GM21390 (cell line): ENCODE data around the gene INF2.
"Not testable (repeated sequence)": the region's sequence is repeated elsewhere in the genome, so short reads cannot be mapped to it uniquely, and the experiment has no call there.

Experiments used
- ATAC-seq: cut with Tn5 transposase; IDR thresholded peaks from one replicate; pipeline ENCODE4 v1.9.1; 2021; ENCODE audit not compliant: unreplicated experiment

The INF2 gene

GRCh38 chr14:104657101-104657524 is 32.3 kb upstream of the INF2 start:
- no peak for ATAC-seq

- ATAC-seq: no peak
Measured at GRCh38 chr14:104657563-104658324, 31.7 kb upstream of the INF2 start.

- ATAC-seq: no peak
Measured at GRCh38 chr14:104658325-104658712, 31.1 kb upstream of the INF2 start.

- ATAC-seq: no peak
Measured at GRCh38 chr14:104659146-104659545, 30.3 kb upstream of the INF2 start.

GRCh38 chr14:104659764-104660523 is 29.5 kb upstream of the INF2 start:
- no peak for ATAC-seq

GRCh38 chr14:104660597-104660996 is 28.8 kb upstream of the INF2 start:
- ATAC-seq: no peak

GRCh38 chr14:104661086-104661485 is 28.3 kb upstream of the INF2 start:
- no peak for ATAC-seq

GRCh38 chr14:104661528-104662157 is 27.8 kb upstream of the INF2 start:
- ATAC-seq: not testable (repeated sequence)

GRCh38 chr14:104662472-104662871 is 26.9 kb upstream of the INF2 start:
- ATAC-seq: not testable (repeated sequence)

- ATAC-seq: no peak
Measured at GRCh38 chr14:104664107-104664506, 25.3 kb upstream of the INF2 start.

- ATAC-seq: no peak
Measured at GRCh38 chr14:104664588-104664987, 24.8 kb upstream of the INF2 start.

GRCh38 chr14:104665114-104665656 is 24.2 kb upstream of the INF2 start:
- ATAC-seq: no peak

- ATAC-seq: no peak
Measured at GRCh38 chr14:104665657-104666522, 23.5 kb upstream of the INF2 start.

- not testable (repeated sequence) for ATAC-seq
Measured at GRCh38 chr14:104666523-104666895, 22.9 kb upstream of the INF2 start.

GRCh38 chr14:104666981-104667380 is 22.4 kb upstream of the INF2 start:
- no peak for ATAC-seq

- ATAC-seq: no peak
Measured at GRCh38 chr14:104669697-104670096, 19.7 kb upstream of the INF2 start.

GRCh38 chr14:104671330-104671977 is 18.0 kb upstream of the INF2 start:
- ATAC-seq: not testable (repeated sequence)

- not testable (repeated sequence) for ATAC-seq
Measured at GRCh38 chr14:104672119-104672518, 17.3 kb upstream of the INF2 start.

- ATAC-seq: no peak
Measured at GRCh38 chr14:104673481-104673880, 15.9 kb upstream of the INF2 start.

- ATAC-seq: no peak
Measured at GRCh38 chr14:104675447-104675846, 14.0 kb upstream of the INF2 start.
